HG03354 (cell line): ENCODE data around the gene EIF3J.
"Not testable (repeated sequence)": the region's sequence is repeated elsewhere in the genome, so short reads cannot be mapped to it uniquely, and the experiment has no call there.

Experiments
- ATAC-seq: cut with Tn5 transposase; IDR thresholded peaks from one replicate; pipeline ENCODE4 v1.9.1; 2021; ENCODE audit warnings: mild to moderate bottlenecking; ENCODE audit not compliant: unreplicated experiment, poor library complexity, severe bottlenecking

The EIF3J gene

GRCh38 chr15:44536962-44537734, at the start of gene EIF3J:
EIF3J (plus strand) TSS chr15:44537147; CDS start chr15:44537195, 48 bp downstream.
- peak; percentile 91 for ATAC-seq

DNA sequence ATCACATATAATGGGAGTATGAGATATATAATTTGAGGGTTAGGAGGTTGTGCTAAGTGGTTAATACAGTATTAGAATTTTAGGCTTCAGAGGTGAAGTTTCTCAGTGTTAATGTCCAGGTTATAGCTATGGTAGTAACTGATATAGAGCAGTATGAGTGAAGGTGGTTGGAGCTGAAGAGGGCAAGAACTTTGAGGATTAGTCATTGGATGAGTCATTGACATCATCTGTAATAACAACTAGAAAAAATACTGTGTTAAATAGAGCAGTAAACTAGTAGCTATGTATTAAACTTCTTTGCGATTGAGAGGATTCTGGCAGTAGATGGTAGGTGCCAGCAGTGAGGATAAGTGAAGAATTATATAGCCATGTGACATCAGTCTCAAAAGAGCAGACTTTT, 47.5 kb upstream of the EIF3J start:
- ATAC-seq, result peak; percentile 74

DNA sequence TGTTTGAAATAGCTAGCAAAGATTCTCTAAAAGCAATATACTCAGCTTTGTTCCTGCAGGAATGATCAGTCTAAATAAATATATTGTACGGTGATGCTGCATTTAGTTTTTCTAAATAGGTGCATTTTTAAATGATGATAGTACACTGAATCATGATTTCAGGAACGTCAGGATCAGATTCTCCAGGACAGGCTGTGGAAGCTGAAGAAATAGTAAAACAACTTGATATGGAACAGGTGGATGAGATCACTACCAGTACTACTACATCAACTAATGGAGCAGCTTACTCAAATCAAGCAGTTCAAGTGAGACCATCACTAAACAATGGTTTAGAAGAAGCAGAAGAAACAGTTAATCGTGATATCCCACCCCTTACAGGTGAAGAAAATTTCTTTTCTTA, 46.3 kb upstream of the EIF3J start:
- ATAC-seq, result no peak

GRCh38 chr15:44492040-44492439, 44.9 kb upstream of the EIF3J start:
- no peak for ATAC-seq

GRCh38 chr15:44492672-44493071, 44.3 kb upstream of the EIF3J start:
- no peak for ATAC-seq

DNA sequence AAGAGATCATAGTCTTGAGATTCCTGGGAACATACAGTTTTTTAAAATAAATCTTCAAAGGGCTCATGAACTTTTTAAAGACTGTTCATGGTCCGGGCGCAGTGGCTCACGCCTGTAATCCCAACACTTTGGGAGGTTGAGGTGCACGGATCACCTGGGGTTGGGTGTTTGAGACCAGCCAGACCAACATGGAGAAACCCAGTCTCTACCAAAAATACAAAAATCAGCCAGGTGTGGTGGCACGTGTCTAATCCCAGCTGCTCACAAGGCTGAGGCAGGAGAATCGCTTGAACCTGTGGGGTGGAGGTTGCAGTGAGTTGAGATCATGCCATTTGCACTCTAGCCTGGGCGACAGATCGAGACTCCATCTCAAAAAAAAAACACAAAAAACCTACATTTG, 41.4 kb upstream of the EIF3J start:
- no peak for ATAC-seq

DNA sequence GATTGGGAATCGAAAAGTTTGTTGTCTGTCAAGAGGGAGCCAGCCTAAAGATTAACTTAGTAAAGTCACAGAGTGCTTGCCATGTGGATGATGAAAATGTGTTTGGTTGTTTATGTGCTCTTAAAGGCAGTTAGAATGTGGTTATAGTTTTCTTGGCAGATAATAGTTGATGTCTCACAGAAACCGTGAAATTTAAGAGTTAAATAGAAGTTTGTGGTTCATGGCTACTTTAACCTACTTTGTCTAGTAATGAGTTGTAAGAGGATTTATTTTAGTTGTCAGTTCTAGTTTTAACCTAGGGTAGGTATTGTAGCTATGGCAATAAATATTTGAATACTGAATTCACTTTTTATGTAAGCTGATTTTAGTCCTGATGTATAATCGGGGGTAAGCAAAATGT, 36.4 kb upstream of the EIF3J start:
- ATAC-seq, result peak; percentile 58

DNA sequence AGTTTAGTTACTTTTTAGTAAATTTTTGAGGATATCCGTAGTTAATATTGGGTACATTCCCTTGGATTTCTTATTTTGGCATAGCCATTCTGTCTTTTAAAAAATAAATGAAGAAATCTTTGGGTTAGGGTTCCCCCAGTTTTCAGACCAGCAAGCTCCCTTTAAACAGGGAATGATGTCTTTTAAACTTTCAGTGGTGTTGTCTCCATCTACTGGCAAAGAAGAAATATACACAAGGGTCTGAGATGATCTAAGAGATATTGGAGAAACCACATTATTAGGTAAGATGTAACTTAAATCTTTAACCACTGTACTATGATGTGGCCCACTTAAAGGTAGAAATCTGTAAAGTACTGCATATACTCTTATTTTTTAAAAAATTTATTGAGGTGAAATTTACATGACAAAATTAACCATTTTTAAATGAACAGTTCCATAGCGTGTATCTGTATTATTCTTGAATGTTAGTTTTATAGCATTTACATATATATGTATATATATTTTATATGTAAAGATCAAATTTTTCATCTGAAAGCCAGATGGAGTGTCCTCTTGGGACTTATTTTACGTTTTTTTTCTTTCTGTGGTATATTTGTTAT, 35.1 kb upstream of the EIF3J start:
- ATAC-seq, result peak; percentile 48

- no peak for ATAC-seq
These were observed 20.5 kb upstream of the EIF3J start for GRCh38 chr15:44516436-44516835.

DNA sequence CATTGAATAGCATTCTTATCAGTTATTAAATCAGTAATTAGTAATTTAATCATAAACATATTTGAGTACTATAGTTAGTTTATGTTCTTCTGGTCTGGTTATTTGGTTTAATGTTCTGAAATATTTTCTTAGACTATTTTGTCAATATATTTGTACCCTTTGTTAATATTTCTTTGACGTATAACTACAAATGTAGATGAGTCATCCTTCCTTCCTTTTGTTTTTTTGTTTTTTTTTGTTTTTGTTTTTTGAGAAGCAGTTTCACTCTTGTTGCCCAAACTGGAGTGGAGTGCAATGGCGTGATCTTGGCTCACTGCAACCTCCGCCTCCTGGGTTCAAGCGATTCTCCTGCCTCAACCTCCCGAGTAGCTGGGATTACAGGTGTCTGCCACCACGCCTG, 17.4 kb upstream of the EIF3J start:
- ATAC-seq, result no peak

GRCh38 chr15:44525018-44525417, 11.9 kb upstream of the EIF3J start:
- ATAC-seq, result no peak

DNA sequence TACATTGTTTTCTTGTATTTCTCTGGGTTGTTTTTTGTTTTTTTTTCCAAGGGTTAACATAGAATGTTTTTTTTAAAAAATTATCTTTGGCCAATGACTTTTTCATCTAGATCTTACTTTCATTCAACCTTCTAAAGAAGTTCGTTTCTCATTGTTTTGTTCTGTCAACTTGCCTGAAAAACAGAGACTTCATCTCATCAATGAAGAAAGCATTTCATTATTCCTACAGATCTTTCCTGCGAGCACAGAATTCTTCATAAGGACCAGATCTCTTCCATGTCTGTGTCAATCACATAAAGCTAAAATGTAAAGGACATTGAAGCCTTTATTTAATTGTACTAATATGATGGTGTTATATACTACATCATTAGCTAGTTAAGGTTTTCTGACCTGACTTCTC, 9.7 kb upstream of the EIF3J start:
- ATAC-seq, result no peak

DNA sequence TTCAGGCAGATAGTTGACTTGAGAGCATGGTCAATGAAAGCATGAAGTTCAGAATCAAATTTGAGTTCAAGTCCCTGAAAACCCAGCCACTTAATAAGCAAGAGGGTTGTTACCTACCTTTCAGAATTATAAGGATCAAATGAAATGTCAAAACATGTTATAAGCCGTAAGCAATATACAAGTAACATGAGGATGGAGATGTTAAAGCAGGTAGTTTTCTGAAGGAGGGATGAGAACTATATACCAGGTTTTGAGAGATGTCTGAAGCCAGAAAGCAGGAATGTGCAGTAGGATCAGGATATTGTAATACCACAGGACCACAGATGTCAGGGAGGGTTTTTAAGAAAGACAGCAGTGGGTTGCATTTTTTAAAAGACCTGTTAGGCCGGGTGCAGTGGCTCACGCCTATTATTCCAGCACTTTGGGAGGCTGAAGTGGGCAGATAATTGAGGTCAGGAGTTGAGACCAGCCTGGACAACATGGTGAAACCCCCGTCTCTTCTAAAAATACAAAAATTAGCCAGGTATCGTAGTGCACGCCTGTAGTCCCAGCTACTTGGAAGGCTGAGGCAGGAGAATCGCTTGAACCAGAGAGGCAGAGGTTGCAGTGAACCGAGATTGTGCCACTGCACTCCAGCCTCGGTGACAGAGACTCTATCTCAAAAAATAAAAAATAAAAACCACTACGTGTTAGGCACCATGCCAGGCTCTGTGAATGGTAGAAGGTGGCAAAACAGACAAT, 6.9 kb upstream of the EIF3J start:
- ATAC-seq, result no peak

- ATAC-seq, result no peak
These were observed 6.3 kb upstream of the EIF3J start for GRCh38 chr15:44530653-44531052.

- ATAC-seq, result not testable (repeated sequence)
These were observed 4.7 kb upstream of the EIF3J start for GRCh38 chr15:44532275-44532674.

GRCh38 chr15:44532689-44533088, 4.3 kb upstream of the EIF3J start:
- no peak for ATAC-seq

DNA sequence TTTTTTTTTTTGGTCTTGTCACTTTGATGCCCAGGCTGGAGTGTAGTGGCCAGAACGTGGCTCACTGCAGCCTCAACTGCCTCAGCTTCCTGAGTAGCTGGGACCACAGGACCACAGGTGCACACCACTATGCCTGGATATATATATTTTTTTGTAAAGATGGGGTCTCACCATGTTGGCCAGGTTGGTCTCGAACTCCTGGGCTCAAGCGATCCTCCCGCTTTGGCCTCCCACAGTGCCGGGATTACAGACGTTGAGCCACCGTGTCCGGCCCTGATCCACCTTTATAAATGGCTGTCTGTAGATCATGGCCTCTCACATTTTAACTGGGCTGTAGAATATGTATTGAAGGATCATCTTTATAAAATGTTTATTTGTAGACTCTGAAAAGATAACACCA, 1.9 kb upstream of the EIF3J start:
- no peak for ATAC-seq

DNA sequence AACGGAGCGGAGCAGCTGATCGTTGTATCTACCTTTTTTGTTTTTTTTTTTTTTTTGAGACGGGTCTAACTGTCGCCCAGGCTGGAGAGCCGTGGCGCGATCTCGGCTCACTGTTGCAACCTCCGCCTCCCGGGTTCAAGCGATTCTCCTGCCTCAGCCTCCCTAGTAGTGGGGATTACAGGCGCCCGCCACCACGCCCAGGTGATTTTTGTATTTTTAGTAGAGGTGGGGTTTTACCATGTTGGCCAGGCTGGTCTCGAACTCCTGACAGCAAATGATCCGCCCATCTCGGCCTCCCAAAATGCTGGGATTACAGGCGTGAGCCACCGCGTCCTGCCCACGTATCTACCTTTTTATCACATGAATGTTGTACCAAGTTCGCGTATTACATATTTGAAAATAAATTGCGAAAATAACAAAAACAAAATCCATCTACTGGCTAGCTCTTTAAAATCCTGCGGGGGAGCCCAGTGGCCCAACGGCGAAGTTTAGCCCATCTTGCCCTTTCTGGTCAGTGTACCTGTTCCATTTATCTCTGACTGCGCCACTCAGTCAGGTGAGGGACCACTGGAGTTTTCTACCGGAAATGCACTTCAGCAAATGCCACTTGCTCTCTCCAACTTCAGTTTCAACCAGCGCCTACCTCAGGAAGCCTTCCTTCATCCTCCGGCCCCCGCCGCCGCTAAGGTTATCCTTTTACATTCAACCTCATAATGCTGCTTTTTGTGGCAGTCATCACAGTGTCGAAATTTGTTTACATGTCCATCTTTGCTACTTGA, 1.2 kb upstream of the EIF3J start:
- ATAC-seq, result no peak

- peak; percentile 58 for ATAC-seq
These were observed 515 bp upstream of the EIF3J start for GRCh38 chr15:44536302-44536961.
